Fibroblast of lung (primary cell): ENCODE results near the gene DPP10.

Experiments used
- EZH2 ChIP-seq: IDR thresholded peaks from 2 replicates; pipeline ENCODE4 v1.5.1; 2012; ENCODE audit warnings: low read length, control low read depth, mild to moderate bottlenecking; ENCODE audit errors: missing control alignments
- TF ChIP-seq, protein P1 (sequence below), 2 donors: IDR thresholded peaks in 1 of 2; conservative IDR thresholded peaks in 1 of 2; 1 replicate in 1 of 2; 2 replicates in 1 of 2; pipeline ENCODE4 v1.5.1; 2011 to 2012; ENCODE audit warnings: low read length in 2 of 2, control low read depth in 1 of 2, inconsistent platforms in 1 of 2, low read depth in 1 of 2, mild to moderate bottlenecking in 1 of 2

GRCh38 chr2:115194623-115195022 is 752.2 kb downstream of the DPP10 start:
- TF ChIP-seq, protein P1, sequence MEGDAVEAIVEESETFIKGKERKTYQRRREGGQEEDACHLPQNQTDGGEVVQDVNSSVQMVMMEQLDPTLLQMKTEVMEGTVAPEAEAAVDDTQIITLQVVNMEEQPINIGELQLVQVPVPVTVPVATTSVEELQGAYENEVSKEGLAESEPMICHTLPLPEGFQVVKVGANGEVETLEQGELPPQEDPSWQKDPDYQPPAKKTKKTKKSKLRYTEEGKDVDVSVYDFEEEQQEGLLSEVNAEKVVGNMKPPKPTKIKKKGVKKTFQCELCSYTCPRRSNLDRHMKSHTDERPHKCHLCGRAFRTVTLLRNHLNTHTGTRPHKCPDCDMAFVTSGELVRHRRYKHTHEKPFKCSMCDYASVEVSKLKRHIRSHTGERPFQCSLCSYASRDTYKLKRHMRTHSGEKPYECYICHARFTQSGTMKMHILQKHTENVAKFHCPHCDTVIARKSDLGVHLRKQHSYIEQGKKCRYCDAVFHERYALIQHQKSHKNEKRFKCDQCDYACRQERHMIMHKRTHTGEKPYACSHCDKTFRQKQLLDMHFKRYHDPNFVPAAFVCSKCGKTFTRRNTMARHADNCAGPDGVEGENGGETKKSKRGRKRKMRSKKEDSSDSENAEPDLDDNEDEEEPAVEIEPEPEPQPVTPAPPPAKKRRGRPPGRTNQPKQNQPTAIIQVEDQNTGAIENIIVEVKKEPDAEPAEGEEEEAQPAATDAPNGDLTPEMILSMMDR (conservative IDR thresholded peaks at IDR 0.05 in 1 of 2, IDR thresholded peaks at IDR 0.05 in 1 of 2; ENCODE audit: low read depth in 1 of 2, low read length in 2 of 2) = no peak
- no peak for TF ChIP-seq EZH2
